Measurements from ENCODE around the gene AGXT. TPM values are rescaled to one million over a fixed set of nuclear protein-coding genes. Genes with fewer than 3 reads are reported as not detected.

Gene AGXT
- total RNA-seq, 6 experiments from 2014 or later, result 744 to 1,833 (median 1,254) TPM

DNA sequence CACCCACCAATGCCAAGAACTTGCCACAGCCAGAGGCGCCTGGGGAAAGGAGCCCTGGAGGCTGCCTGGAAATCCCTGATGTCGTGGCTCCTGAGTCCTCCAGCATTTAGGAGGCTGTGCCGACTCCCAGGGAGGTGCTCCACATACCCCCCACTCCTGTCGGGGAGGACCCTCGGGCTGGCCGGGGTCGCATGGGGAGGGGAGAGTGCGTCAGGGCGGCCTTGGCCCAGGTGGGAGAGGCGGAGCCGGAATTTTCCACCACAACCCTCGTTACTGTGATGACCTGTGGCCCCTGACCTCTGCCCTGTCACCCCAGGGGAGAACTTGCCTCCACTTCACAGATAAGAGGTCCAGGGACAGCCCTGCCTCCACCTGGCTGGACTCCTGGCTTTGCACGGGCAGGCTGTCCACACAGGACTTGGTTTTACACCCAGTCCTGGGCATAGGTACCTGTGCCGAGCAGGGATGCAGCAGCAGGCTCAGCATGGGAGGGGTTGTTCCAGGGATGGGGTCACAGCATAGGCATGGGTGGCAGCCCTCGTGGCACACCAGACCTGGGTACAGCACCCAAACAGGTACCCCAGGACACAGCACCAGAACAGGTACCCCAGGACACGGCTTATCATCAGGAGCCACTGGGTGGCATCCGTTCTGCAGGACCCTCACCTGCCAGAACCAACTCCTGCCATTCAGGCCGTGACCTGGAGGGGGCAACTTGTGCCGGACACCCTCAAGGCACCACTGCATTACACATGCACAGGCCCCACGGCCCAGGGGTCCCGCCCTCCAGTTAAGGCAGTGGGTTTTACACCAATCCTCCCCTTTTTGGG, 12.3 kb upstream of the AGXT start:
- H3K27ac ChIP-seq, result peak overlapping the region in 2 of 3 donors; percentile 38 to 91
- peaks cover 0 to 35% (median 15%) of the 10 kb centered on the region in 4 donors for H3K4me1 ChIP-seq
- intact Hi-C loops (cut with DNase I), result loop anchor here (5.0 to 10.0 kb wide), 3 partner anchors 36 to 138 kb away; partner anchors contain the start of gene SNED1 (in 1 of the 2)
- DNase-seq (peak; percentile 59 to 95 (median 94)), ATAC-seq (peak; percentile 57 to 62 (median 60))
- no peaks in the 10 kb centered on the region for H3K9me3 ChIP-seq
- H3K36me3 ChIP-seq, result no peaks in the 10 kb centered on the region
- H3K4me3 ChIP-seq, result peak overlapping the region in 1 of 3 donors; percentile 33
- TF ChIP-seq, protein P1, sequence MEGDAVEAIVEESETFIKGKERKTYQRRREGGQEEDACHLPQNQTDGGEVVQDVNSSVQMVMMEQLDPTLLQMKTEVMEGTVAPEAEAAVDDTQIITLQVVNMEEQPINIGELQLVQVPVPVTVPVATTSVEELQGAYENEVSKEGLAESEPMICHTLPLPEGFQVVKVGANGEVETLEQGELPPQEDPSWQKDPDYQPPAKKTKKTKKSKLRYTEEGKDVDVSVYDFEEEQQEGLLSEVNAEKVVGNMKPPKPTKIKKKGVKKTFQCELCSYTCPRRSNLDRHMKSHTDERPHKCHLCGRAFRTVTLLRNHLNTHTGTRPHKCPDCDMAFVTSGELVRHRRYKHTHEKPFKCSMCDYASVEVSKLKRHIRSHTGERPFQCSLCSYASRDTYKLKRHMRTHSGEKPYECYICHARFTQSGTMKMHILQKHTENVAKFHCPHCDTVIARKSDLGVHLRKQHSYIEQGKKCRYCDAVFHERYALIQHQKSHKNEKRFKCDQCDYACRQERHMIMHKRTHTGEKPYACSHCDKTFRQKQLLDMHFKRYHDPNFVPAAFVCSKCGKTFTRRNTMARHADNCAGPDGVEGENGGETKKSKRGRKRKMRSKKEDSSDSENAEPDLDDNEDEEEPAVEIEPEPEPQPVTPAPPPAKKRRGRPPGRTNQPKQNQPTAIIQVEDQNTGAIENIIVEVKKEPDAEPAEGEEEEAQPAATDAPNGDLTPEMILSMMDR (IDR thresholded peaks at IDR 0.05), result peak; percentile 37 to 52 (median 46)
- peak; percentile 34 for TF ChIP-seq POLR2A (IDR thresholded peaks at IDR 0.05)
- WGBS (ENCODE audit: insufficient coverage, low coverage, low lambda C conversion rate, missing lambda C conversion rate), result 8% methylated on average over 4 of the region's 21 CpGs
- H3K27me3 ChIP-seq, result no peaks in the 10 kb centered on the region

DNA sequence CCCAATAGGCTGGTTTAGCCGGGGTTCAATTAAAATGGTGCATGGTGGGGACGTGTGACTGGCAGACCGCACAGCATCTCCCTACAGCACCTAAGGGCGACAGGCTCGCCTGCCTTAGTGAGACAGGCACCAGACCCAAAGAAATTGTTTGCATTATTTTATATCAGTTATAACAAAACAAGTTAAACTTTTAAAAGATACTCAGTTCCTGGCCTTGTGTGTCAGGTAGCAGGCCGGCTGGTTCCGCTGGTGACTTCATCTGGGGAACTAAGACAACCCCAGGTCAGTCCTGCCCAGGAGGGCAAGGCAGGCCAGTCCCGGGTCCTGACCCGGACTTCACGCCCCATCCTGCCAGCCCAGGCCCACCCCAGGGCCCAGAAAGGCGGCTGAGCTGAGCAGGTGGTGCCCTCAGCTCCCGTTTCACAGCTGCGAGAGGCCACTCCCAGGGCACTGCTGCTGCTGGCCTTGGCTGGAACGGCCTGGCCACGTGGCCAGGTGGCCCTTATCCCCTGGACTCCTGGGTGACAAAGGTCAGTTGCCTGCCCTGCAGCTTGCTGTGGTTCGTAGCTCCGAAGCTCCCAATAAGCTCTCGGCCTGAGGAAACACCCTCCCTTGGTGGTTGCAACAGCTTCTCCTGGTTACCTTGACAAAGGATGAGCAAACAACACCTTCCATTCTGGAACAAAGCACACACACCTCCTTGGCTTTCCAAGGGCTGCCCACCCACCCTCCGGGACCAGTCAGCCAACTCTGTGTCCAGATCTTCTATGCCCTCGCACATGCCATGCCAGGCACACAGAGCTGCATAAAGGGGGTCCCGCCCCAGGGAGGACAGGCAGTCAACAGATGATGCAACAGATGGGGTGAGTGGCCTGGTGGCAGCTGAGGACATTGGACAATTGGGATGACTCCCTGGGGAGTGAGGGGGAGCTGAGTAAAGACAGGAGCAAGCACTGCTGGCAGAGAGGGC, 11.3 kb upstream of the AGXT start:
- peak; percentile 80 to 91 (median 83) for ATAC-seq
- H3K27ac ChIP-seq, result peak overlapping the region in 2 of 3 donors; percentile 39 to 91

DNA sequence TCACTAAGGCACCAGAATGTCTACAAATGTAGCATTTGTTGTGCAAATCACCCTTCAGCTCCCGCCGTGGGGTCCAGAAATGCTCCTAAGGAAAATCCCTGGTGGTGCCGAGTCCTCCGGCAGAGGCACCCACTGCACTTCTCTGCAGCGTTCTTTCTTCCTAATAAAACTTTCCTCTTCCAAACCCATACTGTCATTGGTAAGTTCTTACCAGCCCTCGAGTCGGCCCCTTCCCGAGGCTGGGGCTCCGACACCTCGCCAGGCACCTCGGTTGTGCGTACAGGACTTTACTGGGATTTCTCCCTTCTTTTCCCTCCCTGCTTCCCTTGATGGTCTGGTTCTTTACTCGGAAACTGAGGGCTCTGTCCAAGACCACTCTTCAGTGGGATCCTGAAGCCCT, 10.3 kb upstream of the AGXT start:
- no peaks in the 10 kb centered on the region for H3K27me3 ChIP-seq
- H3K27ac ChIP-seq, result peak overlapping the region in 2 of 3 donors; percentile 39 to 82
- H3K4me1 ChIP-seq, result peaks cover 0 to 50% (median 22%) of the 10 kb centered on the region in 4 donors
- H3K4me3 ChIP-seq, result peak overlapping the region in 1 of 3 donors; percentile 20
- DNase-seq (no peak), ATAC-seq (no peak)
- intact Hi-C loops (cut with DNase I), result loop anchor here (5.0 to 10.0 kb wide), 3 partner anchors 34 to 136 kb away; partner anchors contain the start of gene SNED1 (in 1 of the 2)
- TF ChIP-seq, protein P1 (IDR thresholded peaks at IDR 0.05), result no peak
- no peak for TF ChIP-seq POLR2A (IDR thresholded peaks at IDR 0.05)
- no peaks in the 10 kb centered on the region for H3K9me3 ChIP-seq
- WGBS (ENCODE audit: insufficient coverage, low coverage, low lambda C conversion rate, missing lambda C conversion rate), result 78% methylated on average over 9 of the region's 13 CpGs
- no peaks in the 10 kb centered on the region for H3K36me3 ChIP-seq

More for the DNA sequence above, 11.3 kb upstream of the AGXT start:
- no peaks in the 10 kb centered on the region for H3K9me3 ChIP-seq
- intact Hi-C loops (cut with DNase I), result loop anchor here (5.0 to 10.0 kb wide), 3 partner anchors 35 to 137 kb away; partner anchors contain the start of gene SNED1 (in 1 of the 2)
- no peaks in the 10 kb centered on the region for H3K36me3 ChIP-seq
- no peaks in the 10 kb centered on the region for H3K27me3 ChIP-seq
- DNase-seq, result peak; percentile 90 to 98 (median 98)
- peak overlapping the region in 2 of 3 donors; percentile 20 to 33 for H3K4me3 ChIP-seq
- WGBS (ENCODE audit: insufficient coverage, low coverage, low lambda C conversion rate, missing lambda C conversion rate), result 32% methylated on average over 15 of the region's 21 CpGs
- no peak for TF ChIP-seq POLR2A (IDR thresholded peaks at IDR 0.05)
- TF ChIP-seq, protein P1 (IDR thresholded peaks at IDR 0.05), result no peak
- H3K4me1 ChIP-seq, result peaks cover 0 to 40% (median 18%) of the 10 kb centered on the region in 4 donors

DNA sequence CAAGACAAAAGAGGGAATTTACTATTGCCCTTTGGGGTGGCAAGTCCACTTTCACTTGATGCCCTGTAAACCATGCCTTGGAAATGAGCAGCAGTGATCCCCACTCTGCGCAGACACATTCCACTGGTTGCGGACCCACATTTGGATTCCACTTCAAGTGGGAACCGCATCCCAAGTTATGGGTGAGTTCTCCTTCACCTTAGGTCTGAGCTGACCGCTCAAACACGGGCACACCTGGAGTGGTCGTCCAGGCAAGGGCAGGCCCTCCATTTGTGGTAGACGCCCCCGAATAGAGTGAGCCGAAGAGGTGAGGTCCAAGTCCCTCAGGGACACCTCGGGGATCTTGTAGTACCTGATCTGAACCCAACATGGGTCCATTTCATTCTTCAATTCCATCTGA, 9.8 kb upstream of the AGXT start:
- ATAC-seq (no peak), DNase-seq (no peak)
- Histone ChIP-seq H3K27ac (peak overlapping the region in 2 of 3 donors; percentile 39 to 82), H3K4me1 (peaks cover 0 to 56% (median 24%) of the 10 kb centered on the region in 4 donors), H3K36me3 (no peaks in the 10 kb centered on the region), H3K27me3 (no peaks in the 10 kb centered on the region), H3K4me3 (no peak overlapping the region), H3K9me3 (no peaks in the 10 kb centered on the region)
- TF ChIP-seq, protein P1 (IDR thresholded peaks at IDR 0.05), result no peak
- TF ChIP-seq POLR2A (IDR thresholded peaks at IDR 0.05), result no peak
- WGBS (ENCODE audit: insufficient coverage, low coverage, low lambda C conversion rate, missing lambda C conversion rate), result 86% methylated on average over 9 of the region's 10 CpGs
- intact Hi-C loops (cut with DNase I), result loop anchor here (5.0 to 10.0 kb wide), 3 partner anchors 33 to 136 kb away; partner anchors contain the start of gene SNED1 (in 1 of the 2)

All from right lobe of liver (tissue), 6 donors.